Panc1 (cell line): ENCODE results near the gene OTOA. TPM values are rescaled to one million over a fixed set of nuclear protein-coding genes. Genes with fewer than 3 reads are reported as not detected.

Experiments
- ATAC-seq: fragments of 200-7000 bp; cut with Tn5 transposase; 2 replicates; pipeline ENCODE4 v1.9.1; 2020; ENCODE audit warnings: mild to moderate bottlenecking, moderate library complexity
- BruUV-seq: library from RNA; stranded (reverse); fragments of 400-500 nt; replicated peaks from 2 replicates; lab custom pipeline; 2021; lab: Mats Ljungman, UMichigan
- CTCF ChIA-PET: fragments of 300-600 bp; sonication (Branson Sonifier 250); formaldehyde crosslinking; loops from one replicate; lab custom pipeline; 2022; ENCODE audit warnings: antibody characterized with exemption; lab: Charles Lee
- POLR2A ChIA-PET: fragments of 300-600 bp; sonication (Branson Sonifier 250); formaldehyde crosslinking; loops from one replicate; lab custom pipeline; 2022; ENCODE audit warnings: antibody characterized with exemption; lab: Charles Lee
- DNase-seq: peaks from one replicate; pipeline ENCODE4 v3.0.0-alpha.2; 2010; ENCODE audit warnings: low read depth, low spot score
- H3K27ac ChIP-seq: 2 replicates; pipeline ENCODE4 v1.5.1; 2011; ENCODE audit warnings: mild to moderate bottlenecking, low read length, inconsistent platforms
- H3K27me3 ChIP-seq: fragments of 200-500 bp; sonication (Bioruptor generic); 2 replicates; pipeline ENCODE4 v1.6.0; 2014; ENCODE audit warnings: low read length, inconsistent platforms; ENCODE audit not compliant: control insufficient read depth, insufficient read depth
- H3K36me3 ChIP-seq: fragments of 200-500 bp; sonication (Bioruptor generic); 2 replicates; pipeline ENCODE4 v1.5.1; 2014; ENCODE audit warnings: inconsistent platforms, mild to moderate bottlenecking, low read length, moderate library complexity; ENCODE audit not compliant: control insufficient read depth, insufficient read depth
- H3K4me1 ChIP-seq: 2 replicates; pipeline ENCODE4 v1.5.1; 2011; ENCODE audit warnings: inconsistent platforms, mild to moderate bottlenecking, low read length, moderate library complexity; ENCODE audit not compliant: control insufficient read depth, insufficient read depth
- H3K4me3 ChIP-seq, 2 experiments: 2 replicates each; pipeline ENCODE4 v1.5.1; 2011 to 2012; ENCODE audit warnings: low read depth in 2 of 2, low read length in 2 of 2, mild to moderate bottlenecking in 2 of 2, inconsistent platforms in 1 of 2, moderate library complexity in 1 of 2
- H3K9me3 ChIP-seq: fragments of 200-500 bp; sonication (Bioruptor generic); 2 replicates; pipeline ENCODE4 v1.5.1; 2014; ENCODE audit warnings: low read depth, mild to moderate bottlenecking, inconsistent platforms, low read length, moderate library complexity; ENCODE audit not compliant: control insufficient read depth, insufficient read depth
- POLR2AphosphoS5 ChIP-seq: IDR thresholded peaks from 2 replicates; pipeline ENCODE4 v1.6.1; 2012; ENCODE audit warnings: mild to moderate bottlenecking, low read depth, low read length, moderate library complexity
- SIN3A ChIP-seq: IDR thresholded peaks from 2 replicates; pipeline ENCODE4 v1.6.1; 2012; ENCODE audit warnings: low read depth, mild to moderate bottlenecking, low read length, moderate library complexity, borderline replicate concordance; ENCODE audit not compliant: insufficient read depth
- TCF7L2 ChIP-seq: IDR thresholded peaks from 2 replicates; pipeline ENCODE4 v1.6.1; 2011; ENCODE audit warnings: mild to moderate bottlenecking, low read depth, low read length, inconsistent platforms
- in situ Hi-C: cut with HindIII; loops from 2 replicates; pipeline ENCODE4 v1.10.0; 2016; ENCODE audit warnings: low sequenced_read_pairs, low pct_unique_long_range_greater_than_20kb
- intact Hi-C: fragments of 100-400 bp; cut with micrococcal nuclease; formaldehyde crosslinking; loops from one replicate; pipeline ENCODE4 v1.10.0; 2022; ENCODE audit not compliant: unreplicated experiment
- total RNA-seq: library from RNA; stranded (reverse); gene quantifications from one replicate; pipeline ENCODE4 v1.2.1, GENCODE V29; 2021; ENCODE audit not compliant: unreplicated experiment
- TF ChIP-seq, protein P1 (sequence below): fragments of 450-650 bp; IDR thresholded peaks from 2 replicates; pipeline ENCODE4 v1.5.1; 2017; ENCODE audit warnings: mild to moderate bottlenecking
- TF ChIP-seq, protein P2 (sequence below), 2 experiments: IDR thresholded peaks; 2 replicates each; pipeline ENCODE4 v1.6.1; 2011 to 2012; ENCODE audit warnings: low read depth in 2 of 2, control low read depth in 1 of 2, low read length in 1 of 2, mild to moderate bottlenecking in 1 of 2, moderate library complexity in 1 of 2; ENCODE audit not compliant: insufficient read depth in 1 of 2

Gene OTOA
- total RNA-seq, 1 experiment from 2014 or later: not detected

DNA sequence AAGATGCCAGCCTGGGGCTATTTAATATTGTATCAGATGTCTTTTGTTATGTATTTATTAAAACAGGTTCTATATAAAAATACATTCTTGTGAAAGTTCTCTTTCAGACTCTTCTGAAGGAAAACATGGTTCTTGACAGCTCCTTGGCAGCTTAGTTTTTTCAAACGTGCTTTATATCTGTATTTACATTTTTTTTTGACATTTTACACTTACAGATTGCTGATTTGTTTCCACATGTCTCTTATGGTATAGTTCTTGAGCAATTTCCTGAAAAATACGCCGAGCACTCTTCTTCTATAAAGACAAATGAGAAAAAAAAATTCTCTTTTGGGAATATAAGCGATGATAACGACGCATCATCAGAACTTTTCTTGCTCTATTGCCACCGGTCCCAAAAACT is 20.9 kb upstream of the OTOA start:
- no peaks in the 10 kb centered on the region for H3K27me3 ChIP-seq
- ATAC-seq (no peak), DNase-seq (no peak)
- no peaks in the 10 kb centered on the region for H3K36me3 ChIP-seq
- intact Hi-C loops: no loop called here
- no peak overlapping the region for H3K4me3 ChIP-seq
- TF ChIP-seq TCF7L2: no peak
- no peak for TF ChIP-seq POLR2AphosphoS5
- TF ChIP-seq, protein P1, sequence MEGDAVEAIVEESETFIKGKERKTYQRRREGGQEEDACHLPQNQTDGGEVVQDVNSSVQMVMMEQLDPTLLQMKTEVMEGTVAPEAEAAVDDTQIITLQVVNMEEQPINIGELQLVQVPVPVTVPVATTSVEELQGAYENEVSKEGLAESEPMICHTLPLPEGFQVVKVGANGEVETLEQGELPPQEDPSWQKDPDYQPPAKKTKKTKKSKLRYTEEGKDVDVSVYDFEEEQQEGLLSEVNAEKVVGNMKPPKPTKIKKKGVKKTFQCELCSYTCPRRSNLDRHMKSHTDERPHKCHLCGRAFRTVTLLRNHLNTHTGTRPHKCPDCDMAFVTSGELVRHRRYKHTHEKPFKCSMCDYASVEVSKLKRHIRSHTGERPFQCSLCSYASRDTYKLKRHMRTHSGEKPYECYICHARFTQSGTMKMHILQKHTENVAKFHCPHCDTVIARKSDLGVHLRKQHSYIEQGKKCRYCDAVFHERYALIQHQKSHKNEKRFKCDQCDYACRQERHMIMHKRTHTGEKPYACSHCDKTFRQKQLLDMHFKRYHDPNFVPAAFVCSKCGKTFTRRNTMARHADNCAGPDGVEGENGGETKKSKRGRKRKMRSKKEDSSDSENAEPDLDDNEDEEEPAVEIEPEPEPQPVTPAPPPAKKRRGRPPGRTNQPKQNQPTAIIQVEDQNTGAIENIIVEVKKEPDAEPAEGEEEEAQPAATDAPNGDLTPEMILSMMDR: no peak
- TF ChIP-seq, protein P2, sequence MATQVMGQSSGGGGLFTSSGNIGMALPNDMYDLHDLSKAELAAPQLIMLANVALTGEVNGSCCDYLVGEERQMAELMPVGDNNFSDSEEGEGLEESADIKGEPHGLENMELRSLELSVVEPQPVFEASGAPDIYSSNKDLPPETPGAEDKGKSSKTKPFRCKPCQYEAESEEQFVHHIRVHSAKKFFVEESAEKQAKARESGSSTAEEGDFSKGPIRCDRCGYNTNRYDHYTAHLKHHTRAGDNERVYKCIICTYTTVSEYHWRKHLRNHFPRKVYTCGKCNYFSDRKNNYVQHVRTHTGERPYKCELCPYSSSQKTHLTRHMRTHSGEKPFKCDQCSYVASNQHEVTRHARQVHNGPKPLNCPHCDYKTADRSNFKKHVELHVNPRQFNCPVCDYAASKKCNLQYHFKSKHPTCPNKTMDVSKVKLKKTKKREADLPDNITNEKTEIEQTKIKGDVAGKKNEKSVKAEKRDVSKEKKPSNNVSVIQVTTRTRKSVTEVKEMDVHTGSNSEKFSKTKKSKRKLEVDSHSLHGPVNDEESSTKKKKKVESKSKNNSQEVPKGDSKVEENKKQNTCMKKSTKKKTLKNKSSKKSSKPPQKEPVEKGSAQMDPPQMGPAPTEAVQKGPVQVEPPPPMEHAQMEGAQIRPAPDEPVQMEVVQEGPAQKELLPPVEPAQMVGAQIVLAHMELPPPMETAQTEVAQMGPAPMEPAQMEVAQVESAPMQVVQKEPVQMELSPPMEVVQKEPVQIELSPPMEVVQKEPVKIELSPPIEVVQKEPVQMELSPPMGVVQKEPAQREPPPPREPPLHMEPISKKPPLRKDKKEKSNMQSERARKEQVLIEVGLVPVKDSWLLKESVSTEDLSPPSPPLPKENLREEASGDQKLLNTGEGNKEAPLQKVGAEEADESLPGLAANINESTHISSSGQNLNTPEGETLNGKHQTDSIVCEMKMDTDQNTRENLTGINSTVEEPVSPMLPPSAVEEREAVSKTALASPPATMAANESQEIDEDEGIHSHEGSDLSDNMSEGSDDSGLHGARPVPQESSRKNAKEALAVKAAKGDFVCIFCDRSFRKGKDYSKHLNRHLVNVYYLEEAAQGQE (IDR thresholded peaks at IDR 0.05; ENCODE audit: insufficient read depth in 1 of 2, low read depth in 2 of 2, low read length in 1 of 2): no peak
- TF ChIP-seq SIN3A: no peak
- no peak overlapping the region for H3K27ac ChIP-seq
- H3K9me3 ChIP-seq: no peaks in the 10 kb centered on the region
- ChIA-PET POLR2A (no interaction called here), CTCF (interaction anchor here (0.7 to 1.0 kb wide), 2 partner anchors 30 to 59 kb away, joined by 4 to 8 read pairs; no protein-coding TSS in a partner anchor)
- in situ Hi-C loops: no loop called here
- H3K4me1 ChIP-seq: peaks cover 8% of the 10 kb centered on the region
- BruUV-seq: no TSS peak

DNA sequence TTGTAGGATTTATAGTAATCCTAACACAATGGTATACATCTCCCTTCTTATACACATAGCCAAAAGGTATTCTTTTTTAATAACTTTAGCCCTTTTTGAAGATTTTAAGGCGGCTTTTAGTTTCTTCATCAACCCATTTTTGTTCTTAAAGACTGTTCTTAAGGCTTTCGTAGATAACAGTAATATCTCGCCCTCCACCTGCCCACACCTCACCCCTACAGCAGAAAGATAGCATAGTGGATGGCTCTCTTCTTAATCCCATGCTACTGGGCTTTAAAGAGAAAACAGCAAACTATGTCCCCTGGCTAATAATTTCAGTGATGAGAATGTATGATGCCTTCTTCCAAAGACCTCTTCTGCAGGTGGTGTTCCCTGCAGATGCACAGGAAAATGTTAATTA is 20.0 kb upstream of the OTOA start:
- H3K4me3 ChIP-seq: no peak overlapping the region
- H3K27me3 ChIP-seq: no peaks in the 10 kb centered on the region
- no TSS peak for BruUV-seq
- ChIA-PET CTCF (no interaction called here), POLR2A (no interaction called here)
- no peak for ATAC-seq
- DNase-seq: no peak
- no peaks in the 10 kb centered on the region for H3K36me3 ChIP-seq
- TF ChIP-seq TCF7L2 (no peak), SIN3A (no peak), POLR2AphosphoS5 (no peak)
- TF ChIP-seq, protein P1: no peak
- TF ChIP-seq, protein P2 (IDR thresholded peaks at IDR 0.05; ENCODE audit: insufficient read depth in 1 of 2, low read depth in 2 of 2, low read length in 1 of 2): no peak
- H3K27ac ChIP-seq: no peak overlapping the region
- intact Hi-C loops: no loop called here
- in situ Hi-C loops: no loop called here
- 0 out of 2 replicates have a peak, but pooled peaks cover 2% of the 10 kb centered on the region for H3K4me1 ChIP-seq
- no peaks in the 10 kb centered on the region for H3K9me3 ChIP-seq
